ENCODE measurements around the gene SH3BP2. TPM values are rescaled to one million over a fixed set of nuclear protein-coding genes. Genes with fewer than 3 reads are reported as not detected.

SH3BP2 gene
- polyA plus RNA-seq, 1 donor (not counting 4 experiments of a cell fraction or from before 2014, with no cell fraction given): 11.2 TPM

DNA sequence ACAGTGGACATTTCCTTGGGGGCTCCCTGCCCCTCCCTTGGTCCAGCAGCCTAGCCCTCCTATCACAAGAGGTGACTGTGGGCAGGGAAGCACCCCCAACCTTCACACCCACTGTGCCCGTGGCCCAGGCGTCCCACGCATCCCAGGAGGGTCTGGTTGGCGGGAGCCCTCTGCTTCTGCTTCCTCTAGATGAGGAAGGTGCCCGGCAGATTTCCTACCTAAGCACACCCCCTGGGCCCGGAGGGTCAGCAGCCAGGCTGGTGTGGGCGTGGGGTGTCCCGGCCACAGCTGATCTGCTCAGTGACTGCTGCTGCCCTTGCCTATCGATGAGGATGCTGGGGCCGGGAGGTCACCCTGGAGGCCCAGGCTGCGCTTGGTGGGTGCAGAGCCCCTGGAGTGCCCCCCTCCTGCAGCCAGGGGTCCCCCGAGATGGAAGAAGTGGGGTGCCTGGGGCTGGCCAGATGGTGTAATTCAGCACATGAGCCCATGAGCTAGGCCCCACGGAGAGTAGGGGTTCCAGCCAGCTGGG lies 12.2 kb downstream of the SH3BP2 start:
- Histone ChIP-seq H3K36me3 (ENCODE audit: control insufficient read depth in 2 of 2, extremely low read depth in 1 of 2, insufficient read depth in 2 of 2, low read length in 2 of 2) (peaks cover 0 to 1% of the 10 kb centered on the region in 2 experiments), H4K20me1 (ENCODE audit: control insufficient read depth, extremely low read depth, insufficient read depth, low read length) (no peaks in the 10 kb centered on the region), H2AFZ (ENCODE audit: control insufficient read depth, low read length) (no peak overlapping the region), H3K9ac (ENCODE audit: control insufficient read depth, extremely low read depth, insufficient read depth, low read length) (no peak overlapping the region), H3K4me3 (ENCODE audit: control insufficient read depth in 2 of 3, extremely low read depth in 1 of 3, insufficient read depth in 2 of 3, low read depth in 1 of 3, low read length in 3 of 3) (no peak overlapping the region), H3K9me3 (ENCODE audit: control insufficient read depth, low read depth, low read length) (no peaks in the 10 kb centered on the region), H3K9me1 (ENCODE audit: control insufficient read depth, extremely low read depth, insufficient read depth, low read length) (no peaks in the 10 kb centered on the region), H3K4me2 (ENCODE audit: control insufficient read depth, extremely low read depth, insufficient read depth, low read depth, low read length) (no peak overlapping the region), H3K27me3 (ENCODE audit: control insufficient read depth, extremely low read depth, insufficient read depth, low read length) (no peaks in the 10 kb centered on the region), H3K27ac (ENCODE audit: control insufficient read depth, insufficient read depth, low read length) (no peak overlapping the region), H3K79me2 (ENCODE audit: control insufficient read depth, insufficient read depth, low read length) (no peaks in the 10 kb centered on the region), H3K4me1 (ENCODE audit: control insufficient read depth, extremely low read depth, insufficient read depth, low read length) (peaks cover 27% of the 10 kb centered on the region)
- TF ChIP-seq, protein P1, sequence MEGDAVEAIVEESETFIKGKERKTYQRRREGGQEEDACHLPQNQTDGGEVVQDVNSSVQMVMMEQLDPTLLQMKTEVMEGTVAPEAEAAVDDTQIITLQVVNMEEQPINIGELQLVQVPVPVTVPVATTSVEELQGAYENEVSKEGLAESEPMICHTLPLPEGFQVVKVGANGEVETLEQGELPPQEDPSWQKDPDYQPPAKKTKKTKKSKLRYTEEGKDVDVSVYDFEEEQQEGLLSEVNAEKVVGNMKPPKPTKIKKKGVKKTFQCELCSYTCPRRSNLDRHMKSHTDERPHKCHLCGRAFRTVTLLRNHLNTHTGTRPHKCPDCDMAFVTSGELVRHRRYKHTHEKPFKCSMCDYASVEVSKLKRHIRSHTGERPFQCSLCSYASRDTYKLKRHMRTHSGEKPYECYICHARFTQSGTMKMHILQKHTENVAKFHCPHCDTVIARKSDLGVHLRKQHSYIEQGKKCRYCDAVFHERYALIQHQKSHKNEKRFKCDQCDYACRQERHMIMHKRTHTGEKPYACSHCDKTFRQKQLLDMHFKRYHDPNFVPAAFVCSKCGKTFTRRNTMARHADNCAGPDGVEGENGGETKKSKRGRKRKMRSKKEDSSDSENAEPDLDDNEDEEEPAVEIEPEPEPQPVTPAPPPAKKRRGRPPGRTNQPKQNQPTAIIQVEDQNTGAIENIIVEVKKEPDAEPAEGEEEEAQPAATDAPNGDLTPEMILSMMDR (optimal IDR thresholded peaks at IDR 0.05 in 1 of 3, IDR thresholded peaks at IDR 0.05 in 1 of 3, conservative IDR thresholded peaks at IDR 0.05 in 1 of 3; ENCODE audit: extremely low read depth in 1 of 3, insufficient read depth in 2 of 3, low read length in 3 of 3): no peak
- no peak for TF ChIP-seq EZH2 (IDR thresholded peaks at IDR 0.05; ENCODE audit: low read length)
- FAIRE-seq (no peak), DNase-seq (ENCODE audit: low read depth, low spot score) (no peak)
- dilution Hi-C loops (cut with MboI; ENCODE audit: extremely low pct_ligation_motif_present, low sequenced_read_pairs): no loop called here

GRCh38 chr4:2805712-2806389 lies 13.0 kb downstream of the SH3BP2 start:
- no peaks in the 10 kb centered on the region for H3K79me2 ChIP-seq (ENCODE audit: control insufficient read depth, insufficient read depth, low read length)
- H3K27ac ChIP-seq (ENCODE audit: control insufficient read depth, insufficient read depth, low read length): no peak overlapping the region
- H3K4me3 ChIP-seq (ENCODE audit: control insufficient read depth in 2 of 3, extremely low read depth in 1 of 3, insufficient read depth in 2 of 3, low read depth in 1 of 3, low read length in 3 of 3): no peak overlapping the region
- H3K9ac ChIP-seq (ENCODE audit: control insufficient read depth, extremely low read depth, insufficient read depth, low read length): no peak overlapping the region
- H3K9me3 ChIP-seq (ENCODE audit: control insufficient read depth, low read depth, low read length): no peaks in the 10 kb centered on the region
- H4K20me1 ChIP-seq (ENCODE audit: control insufficient read depth, extremely low read depth, insufficient read depth, low read length): no peaks in the 10 kb centered on the region
- FAIRE-seq: peak; percentile 57
- dilution Hi-C loops (cut with MboI; ENCODE audit: extremely low pct_ligation_motif_present, low sequenced_read_pairs): no loop called here
- H3K27me3 ChIP-seq (ENCODE audit: control insufficient read depth, extremely low read depth, insufficient read depth, low read length): no peaks in the 10 kb centered on the region
- H2AFZ ChIP-seq (ENCODE audit: control insufficient read depth, low read length): peak overlapping the region; percentile 24
- TF ChIP-seq, protein P1 (optimal IDR thresholded peaks at IDR 0.05 in 1 of 3, IDR thresholded peaks at IDR 0.05 in 1 of 3, conservative IDR thresholded peaks at IDR 0.05 in 1 of 3; ENCODE audit: extremely low read depth in 1 of 3, insufficient read depth in 2 of 3, low read length in 3 of 3): no peak
- no peak for TF ChIP-seq EZH2 (IDR thresholded peaks at IDR 0.05; ENCODE audit: low read length)
- H3K9me1 ChIP-seq (ENCODE audit: control insufficient read depth, extremely low read depth, insufficient read depth, low read length): no peaks in the 10 kb centered on the region
- peaks cover 19% of the 10 kb centered on the region for H3K4me1 ChIP-seq (ENCODE audit: control insufficient read depth, extremely low read depth, insufficient read depth, low read length)
- H3K4me2 ChIP-seq (ENCODE audit: control insufficient read depth, extremely low read depth, insufficient read depth, low read depth, low read length): peak overlapping the region; percentile 43
- H3K36me3 ChIP-seq (ENCODE audit: control insufficient read depth in 2 of 2, extremely low read depth in 1 of 2, insufficient read depth in 2 of 2, low read length in 2 of 2): peaks cover 0 to 1% of the 10 kb centered on the region in 2 experiments
- no peak for DNase-seq (ENCODE audit: low read depth, low spot score)

Measured in keratinocyte (primary cell).